Small intestine (tissue), 7 donors: ENCODE data around the gene BANF2. TPM values are rescaled to one million over a fixed set of nuclear protein-coding genes. Genes with fewer than 3 reads are reported as not detected.
"Not testable (repeated sequence)": the region's sequence is repeated elsewhere in the genome, so short reads cannot be mapped to it uniquely, and the experiment has no call there.

Experiments
- DNase-seq, 2 donors: peaks; one replicate each; pipeline versions ENCODE4 v3.0.0 to v3.0.0-alpha.2; 2013
- FAIRE-seq: peaks from 2 replicates; lab custom pipeline; 2012; peaks lifted over from hg19 to GRCh38; lab: Jason Lieb, UNC
- H3K27ac ChIP-seq, 3 donors: one replicate each; pipeline ENCODE4 v1.5.1; 2013; ENCODE audit warnings: low read length in 2 of 3, mild to moderate bottlenecking in 2 of 3, control low read depth in 1 of 3, inconsistent platforms in 1 of 3, low read depth in 1 of 3, moderate library complexity in 1 of 3
- H3K27me3 ChIP-seq, 3 donors: one replicate each; pipeline ENCODE4 v1.6.1; 2013; ENCODE audit warnings: low read length in 3 of 3, inconsistent platforms in 1 of 3; ENCODE audit not compliant: control insufficient read depth in 3 of 3, insufficient read depth in 3 of 3
- H3K36me3 ChIP-seq, 3 donors: one replicate each; pipeline ENCODE4 v1.6.1; 2013; ENCODE audit warnings: low read length in 3 of 3, inconsistent platforms in 1 of 3, low read depth in 1 of 3, mild to moderate bottlenecking in 1 of 3, moderate library complexity in 1 of 3; ENCODE audit not compliant: control insufficient read depth in 3 of 3, insufficient read depth in 2 of 3
- H3K4me1 ChIP-seq, 3 donors: one replicate each; pipeline ENCODE4 v1.6.1; 2013; ENCODE audit warnings: low read length in 2 of 3, inconsistent platforms in 1 of 3, low read depth in 1 of 3, mild to moderate bottlenecking in 1 of 3, moderate library complexity in 1 of 3; ENCODE audit not compliant: control insufficient read depth in 3 of 3, insufficient read depth in 2 of 3
- H3K4me3 ChIP-seq, 3 donors: one replicate each; pipeline ENCODE4 v1.5.1; 2013; ENCODE audit warnings: low read length in 3 of 3, control low read depth in 1 of 3, inconsistent platforms in 1 of 3, low read depth in 1 of 3, mild to moderate bottlenecking in 1 of 3, moderate library complexity in 1 of 3
- H3K9me3 ChIP-seq, 2 donors: one replicate each; pipeline ENCODE4 v1.6.1; 2013; ENCODE audit warnings: low read depth in 1 of 2, low read length in 1 of 2; ENCODE audit not compliant: control insufficient read depth in 2 of 2, insufficient read depth in 1 of 2
- WGBS, 3 donors: extraction: QIAGEN DNeasy Blood & Tissue Kit; methylation state at CpG; one replicate each; pipeline ENCODE4 v1.1.7; 2013; 5-methylcytosine and 5-hydroxymethylcytosine counted together
- polyA plus RNA-seq, 4 donors: library from polyadenylated mRNA; stranded (reverse) in 3 of 4; unstranded in 1 of 4; fragments of 200-250 nt in 3 of 4; fragments of 120-200 nt in 1 of 4; gene quantifications; one replicate each; pipeline versions ENCODE4 v1.2.1 to v1.2.3, GENCODE V29; 2013
- donor health status: healthy with polysubstance abuse.
- donor health status: control.
- donor health status: control.
- donor health status: Bipolar disorder and iron deficiency.
- donor health status: healthy.

Gene BANF2
- polyA plus RNA-seq, 4 donors: not detected

- Histone ChIP-seq H3K4me1 (no peaks in the 10 kb centered on the region), H3K36me3 (peaks cover 0 to 2% (median 0%) of the 10 kb centered on the region in 3 donors), H3K27me3 (no peaks in the 10 kb centered on the region), H3K4me3 (no peak overlapping the region), H3K9me3 (peaks cover 0 to 4% of the 10 kb centered on the region in 2 donors), H3K27ac (no peak overlapping the region)
- 65 to 74% (median 71%) methylated on average over 3 of the region's 3 CpGs for WGBS, 3 donors
- DNase-seq (no peak), FAIRE-seq (no peak)
Observed at GRCh38 chr20:17766226-17766625, 66.5 kb downstream of the BANF2 start.

DNA sequence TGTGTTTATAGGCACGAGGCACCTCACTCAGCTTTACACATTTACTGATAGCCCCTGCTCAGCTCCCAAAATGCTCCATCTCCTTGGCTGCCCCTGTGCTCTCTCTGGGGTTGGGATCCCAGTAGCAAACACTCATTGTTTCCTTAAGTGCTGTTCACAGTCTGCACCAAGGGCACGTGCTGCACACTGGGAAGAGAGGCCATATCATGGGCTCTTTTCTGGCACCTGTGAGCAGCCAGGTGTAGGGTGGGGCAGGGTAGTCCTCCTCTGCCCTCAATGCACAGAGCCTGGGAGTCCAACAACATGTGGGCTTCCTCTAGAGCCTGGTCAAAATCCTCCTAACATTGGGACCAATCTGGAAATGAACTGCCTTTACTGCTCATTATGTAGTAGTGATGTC lies 67.9 kb downstream of the BANF2 start:
- DNase-seq (peak in 1 of 2 donors; percentile 36), FAIRE-seq (no peak)
- H3K4me3 ChIP-seq: no peak overlapping the region
- no peak overlapping the region for H3K27ac ChIP-seq
- no peaks in the 10 kb centered on the region for H3K4me1 ChIP-seq
- H3K27me3 ChIP-seq: no peaks in the 10 kb centered on the region
- H3K36me3 ChIP-seq: peaks cover 0 to 2% (median 0%) of the 10 kb centered on the region in 3 donors
- 45 to 72% (median 51%) methylated on average over 2 of the region's 2 CpGs for WGBS, 3 donors
- H3K9me3 ChIP-seq: peaks cover 0 to 4% of the 10 kb centered on the region in 2 donors

GRCh38 chr20:17768271-17768670 lies 68.5 kb downstream of the BANF2 start:
- Histone ChIP-seq H3K4me3 (no peak overlapping the region), H3K27me3 (no peaks in the 10 kb centered on the region), H3K27ac (no peak overlapping the region), H3K36me3 (peaks cover 0 to 2% (median 0%) of the 10 kb centered on the region in 3 donors), H3K9me3 (peaks cover 0 to 4% of the 10 kb centered on the region in 2 donors), H3K4me1 (no peaks in the 10 kb centered on the region)
- DNase-seq (peak in 1 of 2 donors; percentile 1), FAIRE-seq (no peak)
- 45 to 65% (median 52%) methylated on average over 2 of the region's 2 CpGs for WGBS, 3 donors

- H3K4me1 ChIP-seq, H3K27ac ChIP-seq, FAIRE-seq, H3K4me3 ChIP-seq, H3K27me3 ChIP-seq, H3K9me3 ChIP-seq, H3K36me3 ChIP-seq, DNase-seq: not testable (repeated sequence)
- 87 to 94% (median 93%) methylated on average over 8 of the region's 8 CpGs for WGBS, 3 donors
Observed at GRCh38 chr20:17769716-17770115, 70.0 kb downstream of the BANF2 start.

DNA sequence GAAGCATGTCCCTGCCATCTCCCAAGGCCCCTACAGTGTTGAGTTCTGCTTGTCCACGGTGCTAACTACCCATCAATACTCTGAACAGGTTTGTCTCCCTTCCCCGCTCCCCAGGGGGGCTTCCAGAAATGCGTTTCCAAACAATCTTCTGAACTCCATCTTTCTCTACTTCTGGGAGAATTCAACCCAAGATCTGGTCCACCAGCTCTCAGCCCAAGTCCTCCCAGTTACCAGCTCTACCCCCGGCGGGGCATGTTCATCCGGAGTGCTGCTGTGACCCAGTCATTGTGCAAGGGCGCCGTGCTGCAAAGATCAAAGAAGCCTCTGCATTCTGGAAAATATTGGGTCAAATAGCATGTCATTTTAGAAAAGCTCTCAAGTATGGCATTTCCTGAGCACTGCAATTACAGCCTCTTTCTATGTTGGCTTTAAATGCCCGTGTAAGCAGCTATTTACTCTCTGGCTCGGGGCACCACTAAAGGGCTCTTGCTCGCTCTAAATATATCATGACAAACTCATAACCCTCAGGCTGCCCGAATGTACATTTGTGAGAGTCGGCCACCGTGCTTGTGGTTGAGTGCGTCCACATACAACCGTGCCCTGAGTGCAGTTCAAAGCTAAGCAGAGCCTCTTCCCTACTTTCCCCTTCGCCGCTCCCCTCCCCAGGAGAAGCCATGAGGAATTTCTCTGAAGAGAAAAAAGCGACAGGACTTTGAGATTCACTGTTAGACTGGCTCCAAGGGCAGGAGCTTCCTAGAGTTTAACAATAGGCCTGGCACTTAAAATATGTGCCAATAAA lies 71.6 kb downstream of the BANF2 start:
- Histone ChIP-seq H3K4me3 (no peak overlapping the region), H3K9me3 (no peaks in the 10 kb centered on the region), H3K27me3 (no peaks in the 10 kb centered on the region), H3K27ac (no peak overlapping the region), H3K4me1 (no peaks in the 10 kb centered on the region), H3K36me3 (no peaks in the 10 kb centered on the region)
- DNase-seq (no peak), FAIRE-seq (no peak)
- WGBS, 3 donors: 78 to 92% (median 88%) methylated on average over 19 of the region's 19 CpGs

DNA sequence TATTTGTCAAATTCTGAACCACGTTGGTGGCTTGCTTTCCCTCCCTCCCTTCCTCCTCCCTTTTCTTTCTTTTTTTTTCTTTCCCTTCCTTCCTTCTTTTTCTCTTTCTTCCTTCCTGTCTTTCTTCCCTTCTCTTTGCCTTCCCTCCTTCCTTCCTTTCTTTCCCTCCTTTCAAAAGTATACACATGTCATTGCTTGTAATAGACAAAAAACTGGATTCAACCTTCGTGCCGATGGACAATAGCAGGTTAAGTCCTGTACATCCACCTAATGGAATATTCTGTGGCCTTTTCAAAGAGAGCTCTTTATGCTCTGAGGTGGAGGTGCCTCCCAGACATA lies 72.2 kb downstream of the BANF2 start:
- no peak overlapping the region for H3K4me3 ChIP-seq
- no peaks in the 10 kb centered on the region for H3K4me1 ChIP-seq
- FAIRE-seq (no peak), DNase-seq (no peak)
- WGBS, 3 donors: 60 to 62% (median 60%) methylated on average over 3 of the region's 3 CpGs
- H3K27me3 ChIP-seq: no peaks in the 10 kb centered on the region
- no peaks in the 10 kb centered on the region for H3K9me3 ChIP-seq
- no peak overlapping the region for H3K27ac ChIP-seq
- H3K36me3 ChIP-seq: no peaks in the 10 kb centered on the region

- DNase-seq: no peak
- FAIRE-seq: no peak
Observed at GRCh38 chr20:17773619-17774018, 73.9 kb downstream of the BANF2 start.

DNA sequence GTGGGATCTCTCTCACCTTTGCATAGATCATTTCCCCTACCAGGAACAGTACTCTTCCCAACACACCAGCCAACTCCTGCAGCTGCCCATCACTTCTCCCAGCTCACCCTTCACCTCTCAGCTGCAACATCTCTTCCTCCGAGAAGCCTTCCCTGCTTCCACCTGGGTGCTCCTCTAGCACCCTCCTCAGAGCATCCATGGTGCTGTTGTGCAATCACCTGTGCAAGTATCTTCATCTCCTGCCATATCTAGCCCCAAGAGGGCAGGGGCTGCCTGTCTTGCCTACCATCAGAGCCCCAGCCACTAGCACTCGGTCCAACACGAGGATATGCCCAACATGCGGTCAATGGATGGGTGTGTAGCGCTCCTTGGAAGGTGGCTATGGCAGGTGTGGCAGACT lies 75.8 kb downstream of the BANF2 start:
- Histone ChIP-seq H3K36me3 (no peaks in the 10 kb centered on the region), H3K4me3 (no peak overlapping the region), H3K27ac (no peak overlapping the region), H3K27me3 (no peaks in the 10 kb centered on the region), H3K4me1 (no peaks in the 10 kb centered on the region), H3K9me3 (peaks cover 0 to 7% of the 10 kb centered on the region in 2 donors)
- no peak for DNase-seq
- no peak for FAIRE-seq
- 91 to 95% (median 92%) methylated on average over 5 of the region's 5 CpGs for WGBS, 3 donors

More at GRCh38 chr20:17773619-17774018, 73.9 kb downstream of the BANF2 start:
- Histone ChIP-seq H3K27ac (no peak overlapping the region), H3K4me1 (no peaks in the 10 kb centered on the region), H3K27me3 (no peaks in the 10 kb centered on the region), H3K4me3 (no peak overlapping the region), H3K36me3 (no peaks in the 10 kb centered on the region), H3K9me3 (peaks cover 0 to 4% of the 10 kb centered on the region in 2 donors)
- WGBS, 3 donors: 87 to 93% (median 90%) methylated on average over 6 of the region's 6 CpGs
